Activated T-cell treated with anti-CD3 and anti-CD28 coated beads, Interleukin-2, amount 50 U/mL, for 4 hours (primary cell): ENCODE measurements around the gene AGBL3. TPM values are rescaled to one million over a fixed set of nuclear protein-coding genes. Genes with fewer than 3 reads are reported as not detected.

Source experiments
- ATAC-seq, 2 donors: fragments of 200-7000 bp; cut with Tn5 transposase; one replicate each; pipeline ENCODE4 v1.10.0; 2021
- DNase-seq: peaks from one replicate; pipeline ENCODE4 v3.0.0-alpha.2; 2020
- H3K27me3 Mint-ChIP-seq: one replicate; pipeline ENCODE4 v1.8.0; 2021; ENCODE audit warnings: low read depth, mixed read lengths
- H3K36me3 Mint-ChIP-seq: one replicate; pipeline ENCODE4 v1.8.0; 2022; ENCODE audit warnings: mixed read lengths; ENCODE audit not compliant: insufficient read depth
- H3K4me1 Mint-ChIP-seq: one replicate; pipeline ENCODE4 v1.8.0; 2021; ENCODE audit warnings: low read depth, mixed read lengths
- H3K4me3 Mint-ChIP-seq: one replicate; pipeline ENCODE4 v1.8.0; 2021; ENCODE audit warnings: mild to moderate bottlenecking, moderate library complexity, mixed read lengths
- H3K9me3 Mint-ChIP-seq: one replicate; pipeline ENCODE4 v1.8.0; 2021; ENCODE audit warnings: mixed read lengths
- total RNA-seq, 3 donors: library from RNA; stranded (reverse); gene quantifications; one replicate each; pipeline ENCODE4 v1.2.1, GENCODE V29; 2021

AGBL3 gene
- total RNA-seq, 3 donors from 2014 or later = 1.2 to 2.7 (median 2.1) TPM

- Mint-ChIP-seq H3K4me3 (no peak overlapping the region), H3K4me1 (no peaks in the 10 kb centered on the region), H3K27me3 (no peaks in the 10 kb centered on the region), H3K9me3 (peaks cover 28% of the 10 kb centered on the region), H3K36me3 (peaks cover 52% of the 10 kb centered on the region)
- no peak for ATAC-seq
- no peak for DNase-seq
Observed at GRCh38 chr7:135181261-135181928, 195.1 kb downstream of the AGBL3 start.

- Mint-ChIP-seq H3K36me3 (peaks cover 55% of the 10 kb centered on the region), H3K27me3 (no peaks in the 10 kb centered on the region), H3K9me3 (peaks cover 28% of the 10 kb centered on the region), H3K4me3 (no peak overlapping the region), H3K4me1 (no peaks in the 10 kb centered on the region)
- ATAC-seq (no peak), DNase-seq (no peak)
Observed at GRCh38 chr7:135181929-135182678, 195.8 kb downstream of the AGBL3 start.

GRCh38 chr7:135183478-135183877, 197.2 kb downstream of the AGBL3 start:
- Mint-ChIP-seq H3K9me3 (peaks cover 28% of the 10 kb centered on the region), H3K4me1 (no peaks in the 10 kb centered on the region)

GRCh38 chr7:135184254-135184841, 198.0 kb downstream of the AGBL3 start:
- H3K27me3 Mint-ChIP-seq = no peaks in the 10 kb centered on the region
- ATAC-seq = no peak
- peak overlapping the region; percentile 33 for H3K4me3 Mint-ChIP-seq
- H3K36me3 Mint-ChIP-seq = peaks cover 67% of the 10 kb centered on the region
- peaks cover 25% of the 10 kb centered on the region for H3K9me3 Mint-ChIP-seq
- DNase-seq = no peak
- no peaks in the 10 kb centered on the region for H3K4me1 Mint-ChIP-seq

More at GRCh38 chr7:135183478-135183877, 197.2 kb downstream of the AGBL3 start:
- ATAC-seq (no peak), DNase-seq (no peak)
- Mint-ChIP-seq H3K36me3 (peaks cover 65% of the 10 kb centered on the region), H3K27me3 (no peaks in the 10 kb centered on the region), H3K4me3 (no peak overlapping the region)

Other genes with a start within 250 kb of the AGBL3 start
- gene CALD1, start 206.9 kb upstream of the AGBL3 start, total RNA-seq = 1 to 10 TPM; 1.4 to 2.7 (median 1.6) TPM
- 1 to 10 TPM; 4.2 to 6.6 (median 6.4) TPM for gene TMEM140, start 161.6 kb downstream of the AGBL3 start, total RNA-seq
- 10 to 100 TPM; 58.7 to 59.4 (median 59.3) TPM for gene CYREN, start 184.2 kb downstream of the AGBL3 start, total RNA-seq
- 10 to 100 TPM; 17.9 to 20.1 (median 19.7) TPM for gene WDR91, start 225.0 kb downstream of the AGBL3 start, total RNA-seq
- gene STRA8, start 247.3 kb downstream of the AGBL3 start, total RNA-seq = not detected